Astrocyte (in vitro differentiated cells and primary cell): Measurements from ENCODE around the gene TH.

Experiments
- CTCF ChIP-seq: IDR thresholded peaks from 2 replicates; pipeline ENCODE4 v1.5.1; 2011; ENCODE audit warnings: low read depth, mild to moderate bottlenecking, inconsistent platforms, low read length, moderate library complexity; ENCODE audit not compliant: insufficient read depth
- EZH2 ChIP-seq: IDR thresholded peaks from 2 replicates; pipeline ENCODE4 v1.6.1; 2012; ENCODE audit warnings: mild to moderate bottlenecking, low read length, inconsistent platforms; ENCODE audit not compliant: insufficient read depth

DNA sequence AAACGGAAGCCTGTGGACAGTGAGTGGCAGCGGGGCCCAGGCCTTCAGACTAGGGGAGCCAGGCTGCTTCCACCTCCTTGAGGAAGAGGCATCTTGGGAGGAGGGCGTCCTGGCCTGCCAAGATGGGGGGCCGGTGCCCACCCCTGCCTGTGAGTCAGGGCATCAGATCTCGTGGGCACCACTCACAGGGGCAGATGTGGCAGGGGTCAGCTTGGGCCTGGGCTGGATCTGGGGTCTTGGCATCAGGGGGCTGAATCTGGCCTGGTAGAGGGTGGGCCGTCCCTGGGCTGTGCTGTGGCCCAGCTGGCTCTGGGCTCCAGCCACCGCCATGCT, 24.1 kb upstream of the TH start:
- TF ChIP-seq CTCF (no peak), EZH2 (no peak)
